GM15510 (cell line): ENCODE results near the gene ABLIM1.

Source experiments
- POLR2A ChIP-seq: IDR thresholded peaks from 3 replicates; pipeline ENCODE4 v1.6.1; 2011; ENCODE audit warnings: borderline replicate concordance; ENCODE audit not compliant: insufficient read length; ENCODE audit errors: extremely low read depth

ABLIM1 gene

DNA sequence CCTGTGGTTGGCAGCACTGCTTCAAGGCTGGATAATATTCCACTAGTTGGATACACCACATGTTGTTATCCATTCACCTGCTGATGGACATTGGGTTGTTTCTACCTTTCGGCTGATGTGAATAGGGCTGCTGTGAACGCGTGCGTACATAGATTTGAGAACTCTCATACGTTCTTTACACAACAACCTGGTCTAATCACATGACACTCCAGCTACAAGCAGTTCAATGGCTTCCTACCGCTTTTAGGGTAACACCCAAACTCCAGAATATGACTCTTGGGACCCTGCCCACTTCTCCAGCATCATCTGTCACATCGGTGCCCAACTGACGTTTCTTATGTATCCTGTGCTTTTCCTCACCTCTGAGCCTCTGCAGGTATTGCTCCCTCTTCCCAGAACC lies 114.6 kb downstream of the ABLIM1 start:
- TF ChIP-seq POLR2A, result no peak

DNA sequence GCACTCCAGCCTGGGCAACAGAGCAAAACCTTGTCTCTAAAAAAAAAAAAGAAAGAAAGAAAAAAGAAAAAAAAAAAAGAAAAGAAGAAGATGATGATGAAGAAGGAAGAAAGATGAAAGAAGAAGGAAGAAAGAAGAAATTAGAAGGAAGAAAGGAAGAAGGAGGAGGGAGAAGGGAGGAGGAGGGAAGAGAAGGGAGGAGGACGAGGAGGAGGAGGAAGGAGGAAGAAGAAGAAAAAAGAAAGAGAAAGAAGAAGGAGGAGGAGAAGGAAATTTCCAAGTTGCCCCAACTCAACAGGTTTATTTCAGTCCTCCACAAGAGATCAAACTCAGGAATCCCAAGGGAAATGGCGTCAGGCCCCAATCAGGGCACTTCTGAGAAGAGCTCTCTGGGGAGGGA lies 115.7 kb downstream of the ABLIM1 start:
- TF ChIP-seq POLR2A, result no peak

DNA sequence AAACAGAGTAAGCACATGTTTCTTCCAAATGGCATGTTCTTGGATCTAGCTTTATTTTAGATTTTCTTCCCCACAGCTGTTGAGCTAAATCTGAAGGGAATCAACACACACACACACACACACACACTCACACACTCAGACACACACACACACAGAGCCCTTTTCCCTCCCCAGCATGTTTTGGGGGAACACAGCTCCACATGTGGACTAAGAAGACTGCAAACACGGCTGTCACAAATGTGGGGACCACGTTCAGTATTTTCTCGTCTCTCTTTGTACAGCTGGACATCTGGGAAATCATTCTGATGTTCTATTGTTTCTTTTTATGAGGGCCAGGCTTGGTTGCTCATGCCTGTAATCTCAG lies 116.3 kb downstream of the ABLIM1 start:
- no peak for TF ChIP-seq POLR2A

DNA sequence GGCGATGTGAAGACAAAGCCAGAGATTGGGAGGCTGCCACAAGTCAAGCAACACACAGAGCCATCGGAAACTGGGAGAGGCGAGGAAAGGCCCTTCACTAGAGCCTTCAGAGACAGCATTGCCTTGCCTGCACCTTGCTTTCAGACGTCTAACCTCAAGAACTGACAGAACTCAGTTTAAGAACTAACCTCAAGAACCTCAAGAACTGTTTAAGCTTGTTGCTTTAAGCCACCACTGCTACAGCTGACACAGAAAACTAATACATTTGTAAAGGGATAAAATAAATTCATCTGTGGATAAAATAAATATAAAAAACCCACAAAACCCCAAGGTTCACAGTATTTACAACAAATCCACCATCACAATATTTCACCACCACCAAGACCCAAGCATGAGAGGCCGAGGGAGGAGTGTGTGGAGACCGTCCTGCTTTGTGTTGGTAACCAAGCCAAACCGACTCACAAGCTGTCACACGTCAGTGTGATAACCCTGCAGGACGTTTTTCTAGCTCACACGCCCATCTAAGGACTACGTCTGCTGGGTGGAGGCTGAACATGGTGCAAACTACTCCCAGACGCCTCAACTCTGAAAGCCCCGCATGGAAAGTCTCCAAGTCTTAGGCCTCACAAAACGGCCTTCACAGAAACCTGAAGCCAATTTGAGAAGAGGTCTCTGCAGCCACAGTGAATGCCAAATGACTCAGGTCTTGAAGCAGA lies 116.8 kb downstream of the ABLIM1 start:
- no peak for TF ChIP-seq POLR2A

DNA sequence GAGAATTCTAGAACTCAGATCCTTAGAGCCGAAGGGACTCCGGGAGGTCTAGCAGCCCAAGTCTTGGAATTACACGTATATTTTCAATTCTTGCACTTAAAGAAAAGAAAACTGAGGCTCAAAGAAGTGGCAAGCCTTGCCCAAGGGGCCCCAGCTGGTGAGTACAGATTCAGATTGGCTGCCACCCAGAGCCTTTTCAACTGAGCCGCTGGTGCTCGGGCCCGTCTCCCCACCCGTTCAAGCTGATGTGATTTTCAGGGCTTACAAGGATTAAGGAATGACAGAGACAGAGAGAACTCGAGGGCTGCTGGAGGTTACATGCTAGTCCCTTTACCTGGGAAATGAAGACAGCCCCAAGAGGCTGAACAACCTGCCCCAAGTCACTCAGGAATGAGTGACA lies 117.8 kb downstream of the ABLIM1 start:
- TF ChIP-seq POLR2A, result no peak

DNA sequence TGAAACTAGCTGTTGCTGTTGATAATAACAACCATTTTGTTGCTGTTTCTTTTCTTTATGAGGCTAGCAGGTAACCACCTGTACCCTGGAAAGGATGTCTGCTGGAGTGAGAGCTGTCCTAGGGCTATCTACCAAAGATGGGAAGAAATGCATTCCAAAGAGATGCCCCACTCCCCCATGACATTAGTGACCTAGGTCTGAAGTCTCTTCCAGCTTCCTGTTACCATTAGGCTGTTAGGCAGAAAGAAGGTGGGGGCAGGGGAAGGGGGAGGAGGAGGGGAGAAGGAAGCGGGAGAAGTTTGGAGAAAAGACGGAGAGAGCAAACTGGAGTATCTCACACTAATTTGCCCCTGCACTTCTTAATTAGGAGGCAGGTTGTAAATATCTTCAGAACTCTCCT lies 118.5 kb downstream of the ABLIM1 start:
- no peak for TF ChIP-seq POLR2A

DNA sequence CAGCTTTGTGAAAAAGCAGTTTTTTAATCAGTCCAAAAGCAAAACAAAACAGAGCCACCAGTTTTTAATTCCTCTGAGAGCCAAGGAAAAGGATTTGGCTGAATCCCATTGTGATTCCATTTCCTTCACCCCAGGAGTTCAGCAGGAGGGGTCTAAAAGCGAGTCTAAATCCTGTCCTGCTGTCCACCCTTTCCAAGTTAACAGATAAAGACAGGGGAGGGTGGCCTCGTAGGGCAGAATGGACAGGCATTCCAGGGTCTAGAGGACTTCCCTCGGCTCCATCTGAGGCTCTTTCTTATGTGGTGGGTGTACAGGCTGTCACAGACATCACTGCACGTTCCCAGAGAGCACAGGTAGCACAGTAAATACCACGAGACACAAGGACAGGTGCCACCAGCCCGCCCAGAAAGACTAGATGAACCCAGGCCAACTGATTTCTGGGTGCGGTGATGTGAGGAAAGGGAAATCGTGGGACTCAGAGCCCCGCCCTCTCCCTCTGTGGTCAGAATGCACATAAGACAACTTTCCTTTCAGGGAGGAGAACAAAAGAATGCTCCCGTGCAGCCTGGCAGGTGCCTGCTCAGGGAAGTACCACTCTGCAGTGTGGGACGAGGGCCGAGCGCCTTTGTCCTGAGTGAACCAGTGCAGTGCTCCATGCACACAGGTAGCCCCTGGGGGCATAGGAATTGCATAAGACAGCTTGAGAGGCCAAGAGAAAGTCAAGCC lies 119.7 kb downstream of the ABLIM1 start:
- TF ChIP-seq POLR2A, result no peak

DNA sequence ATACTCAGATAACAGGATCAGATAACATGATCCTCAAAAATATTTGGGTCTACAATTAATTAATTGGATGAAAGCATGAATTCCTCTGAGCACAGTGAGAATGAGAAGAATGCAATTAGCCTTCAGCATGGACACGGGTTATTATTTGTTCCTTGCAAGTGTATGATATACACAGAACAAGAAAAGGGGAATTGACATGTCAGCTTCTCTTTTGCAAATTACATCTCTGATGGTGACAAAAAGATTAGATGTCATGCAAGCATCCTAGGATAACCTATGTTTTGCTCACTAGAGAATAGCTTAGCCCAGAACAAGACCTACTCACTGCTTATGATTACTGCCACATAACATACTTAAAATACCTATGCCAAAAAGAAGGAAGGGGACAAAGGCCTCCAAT lies 120.3 kb downstream of the ABLIM1 start:
- TF ChIP-seq POLR2A, result no peak

DNA sequence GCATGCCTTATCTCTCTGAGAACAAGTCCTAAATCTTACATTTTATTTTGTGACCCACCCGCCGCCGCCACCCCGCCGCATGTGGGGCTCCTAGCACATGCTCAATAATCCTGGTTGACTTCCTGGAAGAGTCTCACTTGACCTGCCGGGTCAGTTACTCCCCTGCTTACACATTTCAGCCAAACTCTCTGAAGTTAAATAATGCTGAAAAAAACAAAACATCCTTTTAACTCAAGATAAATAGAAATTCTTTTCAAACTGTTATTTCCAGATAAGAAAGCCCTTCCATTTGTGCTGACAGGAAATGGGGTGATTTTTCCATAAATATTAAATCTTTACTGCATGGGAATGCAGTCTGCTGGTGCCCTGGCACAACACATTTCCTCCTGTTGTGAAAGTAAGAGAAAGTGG lies 123.5 kb downstream of the ABLIM1 start:
- no peak for TF ChIP-seq POLR2A

DNA sequence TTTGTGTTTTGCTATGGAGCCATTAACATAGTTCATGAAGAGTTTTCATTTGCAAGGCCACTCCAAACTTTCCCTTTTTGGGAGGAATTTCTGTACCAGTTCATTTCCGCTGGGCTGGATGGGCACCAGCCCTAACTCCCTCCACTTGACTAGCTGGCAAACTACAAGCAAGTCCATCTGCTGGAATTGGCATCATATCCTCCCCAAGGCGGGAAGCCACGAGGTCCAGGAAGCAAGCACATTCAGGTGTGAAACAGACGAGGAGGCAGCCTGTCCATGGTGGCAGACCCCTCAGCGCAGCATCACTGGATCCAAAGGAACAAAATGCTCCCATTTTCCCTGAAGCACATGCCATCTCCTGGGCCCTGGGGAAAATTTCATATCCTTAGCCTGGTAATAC lies 125.8 kb downstream of the ABLIM1 start:
- TF ChIP-seq POLR2A, result no peak

DNA sequence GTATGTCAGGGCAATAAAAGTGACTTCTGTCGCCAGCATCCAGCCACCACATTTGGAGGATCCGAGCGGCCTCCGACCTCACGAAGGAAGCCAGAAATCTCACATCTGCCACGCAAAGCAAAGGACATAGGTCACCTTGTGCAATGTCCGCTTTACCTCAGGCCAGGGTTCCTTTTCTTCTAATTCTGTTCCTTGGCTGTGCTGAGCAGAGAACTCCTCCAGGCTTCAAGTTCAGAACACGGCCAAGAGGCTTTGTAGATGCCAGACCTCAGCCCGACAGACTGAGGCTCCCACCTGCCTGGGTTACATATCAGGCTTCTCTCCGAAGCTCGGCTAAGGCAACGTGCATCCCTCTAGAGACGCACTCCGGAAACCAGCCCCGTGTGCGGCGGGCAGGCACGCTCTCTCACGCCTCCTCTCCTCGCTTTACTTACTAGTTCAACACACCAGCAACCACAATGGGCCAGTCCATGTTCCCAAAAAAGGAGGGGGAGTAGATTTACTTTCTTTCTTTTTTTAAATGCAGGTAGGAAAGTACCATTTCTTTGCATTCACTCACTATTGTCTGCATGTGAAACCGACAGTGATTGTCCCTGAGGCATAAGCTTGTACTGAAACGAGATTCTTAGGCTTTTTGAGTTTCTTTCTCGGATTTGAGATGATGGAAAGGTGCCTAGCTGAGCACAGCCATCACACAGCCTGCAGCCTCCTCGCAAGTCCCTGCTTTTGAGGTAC lies 131.4 kb downstream of the ABLIM1 start:
- TF ChIP-seq POLR2A, result peak; percentile 58

DNA sequence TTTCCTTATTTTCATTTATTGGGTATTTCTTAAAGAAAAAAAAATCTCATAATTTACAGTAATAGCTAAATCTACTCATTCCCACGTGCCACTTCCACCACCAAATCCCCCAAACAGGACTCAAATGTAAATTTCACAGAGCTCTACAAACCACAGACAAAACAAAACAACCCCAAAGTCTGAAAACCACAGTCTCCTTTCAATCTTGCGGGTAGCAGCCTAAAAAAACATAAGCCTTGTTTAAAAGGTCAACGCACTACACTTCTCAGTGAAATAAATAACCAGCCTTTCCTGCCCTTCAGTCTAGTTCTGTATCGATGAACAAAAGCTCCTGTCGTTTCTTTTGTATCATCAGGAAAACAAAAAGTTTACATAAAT lies 132.0 kb downstream of the ABLIM1 start:
- no peak for TF ChIP-seq POLR2A

DNA sequence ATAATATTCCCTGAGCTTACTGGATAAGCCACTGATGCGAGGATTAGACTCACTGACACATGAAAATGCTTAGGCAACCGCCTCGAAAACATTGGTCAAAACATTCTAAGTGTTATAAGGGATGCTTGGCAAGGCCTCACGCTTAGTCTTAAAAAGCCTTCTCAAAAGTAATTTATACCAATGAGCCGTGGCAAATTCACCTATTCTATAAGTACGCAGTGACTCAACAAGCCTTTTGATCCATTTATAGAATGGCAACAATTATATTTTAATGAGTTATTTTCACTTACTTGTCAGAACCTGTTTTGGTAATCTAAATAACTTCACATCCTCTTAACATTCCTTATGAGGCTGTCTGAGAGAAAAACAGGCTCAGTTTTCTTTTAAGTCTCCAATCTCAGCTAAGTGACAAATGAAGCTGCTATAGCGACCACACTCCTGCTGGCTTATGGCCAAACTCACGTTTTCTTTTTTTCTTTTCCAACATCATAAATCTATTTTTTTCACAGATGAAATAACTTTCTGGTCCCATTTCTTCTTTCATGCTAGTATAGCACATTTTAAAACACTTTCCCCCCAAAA lies 132.6 kb downstream of the ABLIM1 start:
- no peak for TF ChIP-seq POLR2A

DNA sequence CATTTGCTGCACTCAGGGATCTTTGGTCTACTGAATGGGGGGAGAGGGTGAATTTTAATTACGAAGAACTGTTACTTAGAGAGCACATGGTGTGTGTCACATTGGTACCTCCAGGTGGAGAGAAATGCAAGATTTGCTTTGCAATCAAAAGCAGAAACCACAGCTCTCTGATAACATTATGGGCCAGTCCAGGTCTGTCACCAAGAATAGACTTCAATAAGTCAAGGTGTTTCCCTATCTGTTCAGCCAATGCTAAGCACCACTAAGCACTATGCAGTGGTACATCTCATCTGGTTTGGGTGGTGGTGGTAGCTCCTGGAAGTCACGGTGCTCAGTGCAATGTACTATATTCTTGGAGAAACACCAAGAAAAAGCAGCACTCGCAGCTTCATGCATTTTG lies 134.2 kb downstream of the ABLIM1 start:
- no peak for TF ChIP-seq POLR2A

DNA sequence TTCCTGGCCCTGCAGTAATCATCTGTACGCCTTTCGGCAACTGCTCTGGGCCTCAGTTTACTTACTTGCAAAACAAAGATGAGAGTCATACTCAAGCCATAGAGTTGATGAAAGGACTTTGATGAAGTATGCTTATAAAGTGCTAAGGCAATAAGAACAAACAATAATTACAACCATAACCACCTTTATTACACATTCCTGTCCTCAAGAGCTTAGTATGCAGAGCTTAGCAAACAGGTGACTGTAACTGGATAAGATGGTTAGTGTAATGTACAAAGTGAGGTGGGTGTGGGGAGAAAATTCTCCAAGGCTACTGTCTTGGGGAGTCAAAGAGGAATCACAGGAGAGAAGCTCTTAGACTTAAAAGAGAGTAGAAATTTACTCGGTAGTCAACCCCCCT lies 136.8 kb downstream of the ABLIM1 start:
- TF ChIP-seq POLR2A, result no peak
